Measurements from ENCODE around the gene LTN1. TPM values are rescaled to one million over a fixed set of nuclear protein-coding genes. Genes with fewer than 3 reads are reported as not detected.

LTN1 gene
- total and polyA plus RNA-seq, 2 of the 13 experiments (the other 11 are each of a cell fraction or from before 2014, with no cell fraction given): 6.7 to 24.6 TPM

- TF ChIP-seq ZNF264 (CRISPR knock-in tag; IDR thresholded peaks at IDR 0.05): no peak
Measured at GRCh38 chr21:28923439-28923975, 69.2 kb downstream of the LTN1 start (continued).

- 98% methylated on average over 7 of the region's 7 CpGs for WGBS (ENCODE audit: low lambda C conversion rate)
- Histone ChIP-seq H3K27me3 (ENCODE audit: control insufficient read depth in 1 of 2, insufficient read depth in 2 of 2, low read length in 2 of 2) (no peaks in the 10 kb centered on the region), H3K79me2 (ENCODE audit: insufficient read depth, low read length) (no peaks in the 10 kb centered on the region), H3K27ac (ENCODE audit: extremely low read length, insufficient read depth, low read length) (no peak overlapping the region), H3K4me2 (ENCODE audit: low read depth, low read length) (no peak overlapping the region), H3K36me3 (replicated peaks in 1 of 2; ENCODE audit: control insufficient read depth in 1 of 2, insufficient read depth in 2 of 2, low read length in 2 of 2) (no peaks in the 10 kb centered on the region), H3K9me3 (ENCODE audit: low read length) (no peaks in the 10 kb centered on the region), H4K20me1 (ENCODE audit: insufficient read depth, low read length) (no peaks in the 10 kb centered on the region), H2AFZ (ENCODE audit: low read length) (no peak overlapping the region), H3K4me3 (replicated peaks in 1 of 3; ENCODE audit: insufficient read depth in 1 of 3, low read depth in 2 of 3, low read length in 3 of 3) (no peak overlapping the region), H3K4me1 (ENCODE audit: insufficient read depth, low read length) (peaks cover 16% of the 10 kb centered on the region), H3K9ac (ENCODE audit: insufficient read depth, low read depth, low read length) (no peak overlapping the region)
- ChIA-PET POLR2A (no interaction called here), CTCF (ENCODE audit: low intra/inter-chr PET ratio, low total read pairs) (no interaction called here)
- TF ChIP-seq, protein P1, sequence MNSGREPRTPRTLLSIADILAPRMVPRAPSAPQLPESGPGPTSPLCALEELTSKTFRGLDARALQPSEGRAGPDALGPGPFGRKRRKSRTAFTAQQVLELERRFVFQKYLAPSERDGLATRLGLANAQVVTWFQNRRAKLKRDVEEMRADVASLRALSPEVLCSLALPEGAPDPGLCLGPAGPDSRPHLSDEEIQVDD (CRISPR knock-in tag; IDR thresholded peaks at IDR 0.05; ENCODE audit: borderline replicate concordance): no peak
- no peak for TF ChIP-seq ATRX (CRISPR knock-in tag; IDR thresholded peaks at IDR 0.05; ENCODE audit: borderline replicate concordance)
- TF ChIP-seq MAF1 (CRISPR knock-in tag; IDR thresholded peaks at IDR 0.05; ENCODE audit: borderline replicate concordance): no peak
- no peak for TF ChIP-seq ZNF205 (CRISPR knock-in tag; IDR thresholded peaks at IDR 0.05)
- no peak for TF ChIP-seq CSRNP1 (CRISPR knock-in tag; IDR thresholded peaks at IDR 0.05)
- no peak for TF ChIP-seq ZNF280D (CRISPR knock-in tag; IDR thresholded peaks at IDR 0.05)
- TF ChIP-seq TGIF2 (CRISPR knock-in tag; IDR thresholded peaks at IDR 0.05): no peak
- TF ChIP-seq ZNF841 (CRISPR knock-in tag; IDR thresholded peaks at IDR 0.05; ENCODE audit: borderline replicate concordance): no peak
- TF ChIP-seq ZSCAN31 (CRISPR knock-in tag; IDR thresholded peaks at IDR 0.05; ENCODE audit: low read depth): no peak
- no peak for TF ChIP-seq ZNF3 (CRISPR knock-in tag; IDR thresholded peaks at IDR 0.05)
- no peak for TF ChIP-seq RBM39 (IDR thresholded peaks at IDR 0.05; ENCODE audit: low read depth, low read length, poor library complexity, severe bottlenecking)
- no peak for TF ChIP-seq MAFK (conservative IDR thresholded peaks at IDR 0.05 in 1 of 2, IDR thresholded peaks at IDR 0.05 in 1 of 2; ENCODE audit: low read length in 2 of 2)
- TF ChIP-seq SMC3 (IDR thresholded peaks at IDR 0.05; ENCODE audit: low read length): no peak
- TF ChIP-seq NFE2L2 (IDR thresholded peaks at IDR 0.05; ENCODE audit: low read length): no peak
- BruUV-seq (replicated peaks): no TSS peak
- in situ Hi-C loops (cut with HindIII; ENCODE audit: extremely low pct_ligation_motif_present, low pct_unique_long_range_greater_than_20kb): no loop called here
- intact Hi-C loops (cut with micrococcal nuclease; ENCODE audit: unreplicated experiment): no loop called here
- no peak for ATAC-seq
- no peak for DNase-seq (ENCODE audit: low spot score)
- no peak for FAIRE-seq
Measured at GRCh38 chr21:28922368-28922767, 70.3 kb downstream of the LTN1 start.

Measured in HepG2 (cell line).